ENCODE results near the gene ABCA13. TPM values are rescaled to one million over a fixed set of nuclear protein-coding genes. Genes with fewer than 3 reads are reported as not detected.

The ABCA13 gene
- polyA plus RNA-seq, 1 of the 3 experiments (the other 2 are of a cell fraction), result not detected

- no peak for TF ChIP-seq CTCF (IDR thresholded peaks at IDR 0.05)
- no peak for TF ChIP-seq YY1 (IDR thresholded peaks at IDR 0.05; ENCODE audit: low read depth)
- no peak for TF ChIP-seq RFX5 (IDR thresholded peaks at IDR 0.05; ENCODE audit: low read length)
- TF ChIP-seq RCOR1 (IDR thresholded peaks at IDR 0.05; ENCODE audit: low read length), result no peak
- TF ChIP-seq POLR2AphosphoS5 (IDR thresholded peaks at IDR 0.05; ENCODE audit: low read depth, low read length), result no peak
- TF ChIP-seq JUND (IDR thresholded peaks at IDR 0.05), result no peak
- no peak for TF ChIP-seq IRF3 (IDR thresholded peaks at IDR 0.05; ENCODE audit: low read depth, low read length)
- TF ChIP-seq CHD2 (IDR thresholded peaks at IDR 0.05; ENCODE audit: low read length, partially characterized antibody), result no peak
- no peak for TF ChIP-seq FOSL2 (IDR thresholded peaks at IDR 0.05; ENCODE audit: borderline replicate concordance, low read depth)
These were observed 180.6 kb downstream of the ABCA13 start (continued) for GRCh38 chr7:48351900-48352299.

- no peaks in the 10 kb centered on the region for H3K79me2 ChIP-seq (ENCODE audit: insufficient read depth)
- peaks cover 8% of the 10 kb centered on the region for H3K27me3 ChIP-seq (ENCODE audit: insufficient read depth)
- no peaks in the 10 kb centered on the region for H3K36me3 ChIP-seq (replicated peaks in 1 of 2; ENCODE audit: control insufficient read depth in 1 of 2, insufficient read depth in 2 of 2, low read length in 1 of 2)
- no peak overlapping the region for H3K9ac ChIP-seq
- H3K4me3 ChIP-seq (ENCODE audit: low read depth in 2 of 2, low read length in 1 of 2), result no peak overlapping the region
- H3K4me2 ChIP-seq, result no peak overlapping the region
- H3K4me1 ChIP-seq (ENCODE audit: control insufficient read depth in 1 of 2, insufficient read depth in 2 of 2, low read depth in 1 of 2, low read length in 1 of 2), result no peaks in the 10 kb centered on the region
- H3K9me3 ChIP-seq, result no peaks in the 10 kb centered on the region
- H4K20me1 ChIP-seq (ENCODE audit: insufficient read depth), result no peaks in the 10 kb centered on the region
- no peak overlapping the region for H3K27ac ChIP-seq (ENCODE audit: low read depth in 2 of 2, low read length in 1 of 2)
- no peaks in the 10 kb centered on the region for H3F3A ChIP-seq (replicated peaks; ENCODE audit: insufficient read depth)
- no peaks in the 10 kb centered on the region for H3K9me2 ChIP-seq
- ChIA-PET POLR2A (no interaction called here), CTCF (no interaction called here)
- no peak for TF ChIP-seq YY1 (IDR thresholded peaks at IDR 0.05; ENCODE audit: low read depth)
- TF ChIP-seq MXI1 (IDR thresholded peaks at IDR 0.05; ENCODE audit: low read depth, low read length), result no peak
- no peak for TF ChIP-seq CTCF (IDR thresholded peaks at IDR 0.05)
- DNase-seq, result no peak
- H2AFZ ChIP-seq (ENCODE audit: low read depth), result no peak overlapping the region
- WGBS (ENCODE audit: low lambda C conversion rate), result 2% methylated on average over 3 of the region's 3 CpGs
These were observed 184.1 kb downstream of the ABCA13 start for GRCh38 chr7:48355346-48355745.

GRCh38 chr7:48360574-48360973, 189.3 kb downstream of the ABCA13 start:
- H3K27me3 ChIP-seq (ENCODE audit: insufficient read depth), result peaks cover under 1% of the 10 kb centered on the region; the same call in 1 of the 2 replicates
- no peaks in the 10 kb centered on the region for H3F3A ChIP-seq (replicated peaks; ENCODE audit: insufficient read depth)
- no peak overlapping the region for H3K4me2 ChIP-seq
- no peak overlapping the region for H2AFZ ChIP-seq (ENCODE audit: low read depth)
- CTCF ChIA-PET, result no interaction called here
- H3K4me3 ChIP-seq (ENCODE audit: low read depth in 2 of 2, low read length in 1 of 2), result no peak overlapping the region
- no peak overlapping the region for H3K9ac ChIP-seq
- H3K4me1 ChIP-seq (ENCODE audit: control insufficient read depth in 1 of 2, insufficient read depth in 2 of 2, low read depth in 1 of 2, low read length in 1 of 2), result no peaks in the 10 kb centered on the region
- H3K27ac ChIP-seq (ENCODE audit: low read depth in 2 of 2, low read length in 1 of 2), result no peak overlapping the region
- POLR2A ChIA-PET, result no interaction called here
- no peak for DNase-seq
- WGBS (ENCODE audit: low lambda C conversion rate), result 8% methylated on average over 6 of the region's 6 CpGs
- H3K79me2 ChIP-seq (ENCODE audit: insufficient read depth), result no peaks in the 10 kb centered on the region
- H3K9me2 ChIP-seq, result no peaks in the 10 kb centered on the region
- no peaks in the 10 kb centered on the region for H3K36me3 ChIP-seq (replicated peaks in 1 of 2; ENCODE audit: control insufficient read depth in 1 of 2, insufficient read depth in 2 of 2, low read length in 1 of 2)
- no peaks in the 10 kb centered on the region for H4K20me1 ChIP-seq (ENCODE audit: insufficient read depth)
- no peaks in the 10 kb centered on the region for H3K9me3 ChIP-seq
- TF ChIP-seq RCOR1 (IDR thresholded peaks at IDR 0.05; ENCODE audit: low read length), result no peak
- TF ChIP-seq EZH2phosphoT487 (IDR thresholded peaks at IDR 0.05; ENCODE audit: borderline replicate concordance, low read depth), result no peak
- TF ChIP-seq CHD2 (IDR thresholded peaks at IDR 0.05; ENCODE audit: low read length, partially characterized antibody), result no peak
- TF ChIP-seq ELF1 (IDR thresholded peaks at IDR 0.05), result no peak
- TF ChIP-seq SIN3A (IDR thresholded peaks at IDR 0.05; ENCODE audit: borderline replicate concordance, low read depth, low read length), result no peak
- TF ChIP-seq IRF3 (IDR thresholded peaks at IDR 0.05; ENCODE audit: low read depth, low read length), result no peak
- no peak for TF ChIP-seq ZBTB33 (IDR thresholded peaks at IDR 0.05; ENCODE audit: borderline replicate concordance, low read depth)
- TF ChIP-seq FOXM1 (IDR thresholded peaks at IDR 0.05; ENCODE audit: low read depth), result no peak
- no peak for TF ChIP-seq GABPA (IDR thresholded peaks at IDR 0.05; ENCODE audit: low read depth)
- no peak for TF ChIP-seq EP300 (IDR thresholded peaks at IDR 0.05; ENCODE audit: borderline replicate concordance in 1 of 2, low read depth in 1 of 2, low read length in 1 of 2)
- no peak for TF ChIP-seq RAD21 (IDR thresholded peaks at IDR 0.05; ENCODE audit: low read length)
- no peak for TF ChIP-seq FOSL2 (IDR thresholded peaks at IDR 0.05; ENCODE audit: borderline replicate concordance, low read depth)
